Embryonic facial prominence (tissue), 1 donor: ENCODE results near the gene RASGRF1.
"Not testable (repeated sequence)": the region's sequence is repeated elsewhere in the genome, so short reads cannot be mapped to it uniquely, and the experiment has no call there.

ENCODE experiments used
- DNase-seq: peaks from one replicate; pipeline ENCODE4 v3.0.0-alpha.2; 2016; ENCODE audit errors: extremely low spot score

Gene RASGRF1

DNA sequence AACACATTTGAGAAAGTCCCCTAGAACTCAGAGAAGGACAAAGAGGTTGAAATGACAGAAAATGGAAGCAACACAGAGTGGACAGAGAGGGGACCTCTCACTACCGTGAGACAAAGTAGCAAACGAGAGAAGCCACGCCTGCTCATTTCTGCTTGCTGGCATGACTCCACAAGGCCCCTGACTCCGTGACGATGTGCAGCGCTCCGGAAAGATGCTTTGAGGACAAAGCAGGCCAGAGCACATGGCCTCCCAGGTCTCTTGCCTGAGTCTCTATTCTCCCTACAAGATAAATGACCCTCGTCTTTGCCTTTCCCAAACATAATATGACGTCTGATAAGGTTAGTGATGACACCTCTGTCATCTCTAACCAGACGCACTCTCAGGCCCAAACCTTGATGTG is 81.9 kb downstream of the RASGRF1 start:
- no peak for DNase-seq

DNA sequence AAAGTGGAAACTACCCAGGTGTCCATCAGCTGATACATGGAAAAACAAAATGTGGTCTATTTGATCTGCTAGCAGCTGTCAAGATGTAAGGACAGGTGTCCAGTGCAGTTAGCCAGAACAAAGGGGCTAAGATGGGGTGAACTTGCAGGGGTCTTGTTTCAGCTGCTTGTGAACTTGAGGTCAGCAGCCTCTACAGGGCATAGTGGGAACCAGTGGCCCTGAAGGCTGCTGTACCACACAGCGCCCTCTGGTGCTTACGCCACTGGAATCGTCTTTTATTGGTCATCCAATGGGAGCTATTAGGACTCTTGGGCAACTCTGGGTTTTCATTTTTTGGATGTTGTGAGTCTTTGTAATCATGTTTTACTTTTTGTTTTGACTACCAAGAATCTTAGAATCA is 83.5 kb downstream of the RASGRF1 start:
- DNase-seq = no peak

DNA sequence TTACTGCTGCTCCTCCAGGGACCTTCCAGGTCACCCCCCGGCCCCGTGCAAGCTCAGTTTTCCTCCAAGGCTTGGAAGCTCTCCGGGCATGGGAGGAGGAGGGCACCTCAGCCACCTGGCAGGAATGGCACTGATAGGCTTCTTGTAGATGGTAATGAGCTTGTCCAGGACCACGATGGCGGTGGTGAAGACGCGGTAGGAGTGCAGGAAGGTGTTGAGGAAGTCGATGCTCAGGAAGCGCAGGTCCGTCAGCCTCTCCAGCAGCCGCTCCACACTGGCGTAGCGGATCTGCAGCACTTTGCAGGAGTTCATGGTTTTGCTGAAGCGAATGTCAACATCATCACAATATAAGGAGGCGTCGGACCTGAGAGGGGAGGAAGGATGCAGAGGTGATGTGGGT is 84.5 kb downstream of the RASGRF1 start:
- DNase-seq = no peak

DNA sequence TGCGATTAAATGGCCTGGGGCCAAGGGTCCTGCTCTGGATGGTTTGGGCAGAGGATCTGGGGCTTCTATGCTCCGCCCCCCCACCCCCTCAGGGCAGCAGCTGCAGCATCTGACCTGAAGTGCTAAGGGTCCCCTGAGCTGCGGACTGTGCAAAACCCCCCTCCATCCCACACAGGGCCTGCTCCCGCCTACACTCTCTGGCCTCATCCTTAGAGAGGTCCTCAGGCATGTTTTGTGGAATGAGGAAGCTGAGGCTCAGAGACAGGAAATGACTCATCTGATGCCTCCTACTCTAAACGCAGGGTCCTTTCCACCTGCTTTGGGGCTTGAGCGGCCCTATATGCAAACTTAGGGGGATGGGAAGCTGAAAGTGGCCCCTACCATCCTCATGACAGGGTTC is 86.2 kb downstream of the RASGRF1 start:
- DNase-seq = no peak

DNA sequence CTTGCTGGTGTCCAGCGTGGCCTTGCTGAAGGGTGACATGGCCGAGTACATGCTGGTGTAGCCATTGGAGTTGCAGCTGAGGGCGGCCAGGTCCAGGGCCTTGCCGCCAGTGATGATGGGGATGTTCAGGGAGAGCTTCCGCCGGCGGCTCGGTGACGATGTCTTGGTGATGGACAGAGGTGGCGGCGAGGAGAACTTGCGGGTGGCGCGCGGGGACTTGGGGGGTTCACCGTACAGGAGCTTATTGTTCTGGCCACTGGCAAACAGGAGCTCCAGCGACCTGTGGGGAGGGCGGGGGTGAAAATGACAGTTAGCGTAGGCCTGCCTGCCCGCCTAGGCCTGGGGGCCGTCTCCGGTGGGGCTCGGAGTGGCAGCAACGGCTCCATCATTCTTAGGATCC is 86.7 kb downstream of the RASGRF1 start:
- no peak for DNase-seq

DNA sequence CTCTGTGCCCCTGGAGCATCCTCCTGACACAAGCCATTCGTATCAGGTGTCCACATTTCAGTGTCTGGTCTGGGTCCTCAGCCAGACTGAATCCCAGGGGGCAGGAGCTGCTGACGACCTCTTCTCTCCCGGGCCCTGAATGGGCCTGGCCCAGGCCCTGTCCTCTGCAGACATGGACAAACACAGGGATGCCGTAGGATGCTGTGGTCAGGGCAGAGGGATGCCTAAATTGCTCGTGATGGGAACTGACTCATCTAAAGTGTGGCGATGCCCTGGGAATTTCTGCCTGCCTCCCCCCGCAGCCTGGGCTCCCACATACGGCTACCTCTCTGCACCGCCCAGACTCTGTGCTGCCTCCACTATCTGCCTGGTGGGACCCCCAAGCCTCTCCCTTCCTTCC is 87.3 kb downstream of the RASGRF1 start:
- DNase-seq = no peak

DNA sequence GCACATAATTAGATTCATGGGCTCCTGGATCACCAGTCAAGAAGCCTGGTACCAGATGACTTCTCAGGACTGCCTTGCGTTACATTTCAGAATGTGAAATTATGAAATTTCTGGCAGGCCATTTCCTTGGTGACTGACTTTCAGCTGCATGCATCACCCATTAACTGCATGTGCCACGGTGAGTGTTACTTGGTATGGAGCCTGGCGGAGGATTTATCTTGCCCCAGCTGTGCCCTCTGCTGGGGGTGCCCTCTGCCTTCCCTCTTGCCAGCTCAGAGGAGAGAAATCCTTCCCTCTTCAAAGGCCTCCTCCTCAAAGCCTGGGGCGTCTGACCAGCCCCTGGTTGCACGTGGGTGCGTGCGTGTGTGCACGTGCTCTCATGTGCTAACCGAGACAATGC is 88.0 kb downstream of the RASGRF1 start:
- no peak for DNase-seq

DNA sequence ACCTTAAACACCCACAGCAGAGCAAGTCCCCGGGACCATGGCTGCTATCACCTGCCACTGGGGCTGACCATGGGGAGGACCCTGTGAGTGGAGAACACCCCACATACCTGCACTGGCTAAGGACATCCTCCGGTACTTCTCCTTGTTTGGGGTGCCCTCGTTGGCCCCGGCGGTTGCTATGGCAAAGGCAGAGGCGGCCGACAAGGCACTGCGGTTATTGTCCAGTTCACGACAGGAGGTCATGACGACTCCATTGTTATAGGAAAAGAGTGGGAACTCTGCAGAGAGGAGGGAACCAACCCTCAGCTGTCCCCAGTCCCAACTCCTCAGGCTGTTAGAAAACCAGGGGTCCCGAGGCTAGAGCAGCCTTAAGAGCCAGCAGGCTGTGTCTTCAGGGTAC is 90.9 kb downstream of the RASGRF1 start:
- DNase-seq = no peak

DNA sequence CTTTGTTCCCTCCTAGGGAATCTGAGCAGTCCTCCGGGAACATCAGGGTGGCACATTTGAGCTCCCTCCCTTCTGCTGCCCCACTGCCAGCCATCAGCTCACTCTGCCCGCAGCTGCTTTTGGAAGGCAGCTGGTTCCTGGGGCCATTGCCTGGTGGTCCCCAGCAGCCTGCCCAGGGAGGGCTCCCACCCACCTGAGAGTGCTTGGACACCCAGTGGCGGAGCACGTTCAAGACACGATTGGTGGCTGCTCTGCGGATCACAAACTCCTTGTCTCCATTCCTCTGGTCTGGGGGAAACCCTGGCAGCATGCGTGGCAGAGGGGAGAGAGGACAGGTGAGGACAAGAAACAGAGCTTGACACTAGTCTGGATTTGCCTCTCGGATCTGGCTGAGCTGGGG is 92.1 kb downstream of the RASGRF1 start:
- DNase-seq = no peak

DNA sequence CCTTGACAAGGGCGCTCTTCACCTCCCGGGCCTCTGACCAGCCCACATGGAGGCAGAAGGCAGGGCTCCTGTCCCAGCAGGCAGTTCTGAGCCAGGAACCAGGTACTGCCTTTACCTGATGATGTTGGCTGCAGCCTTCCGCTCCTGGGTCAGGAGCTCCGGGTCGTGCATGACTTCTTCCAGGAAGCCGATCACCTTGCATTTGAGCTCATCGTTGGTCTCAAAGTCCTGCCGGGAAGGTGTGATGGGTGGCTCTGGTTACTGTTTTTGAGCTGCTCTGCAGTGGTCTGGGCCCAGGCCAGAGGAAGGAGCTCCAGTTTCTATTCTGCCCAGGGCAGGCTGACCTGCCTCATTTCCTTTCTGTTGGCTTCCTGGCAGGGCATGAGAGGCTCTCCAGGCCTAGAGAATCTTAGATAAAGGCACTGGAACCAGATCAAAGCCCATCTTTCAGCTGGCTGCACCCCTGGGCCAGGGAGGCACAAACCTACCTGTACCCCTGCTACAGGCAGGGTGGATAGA is 92.5 kb downstream of the RASGRF1 start:
- DNase-seq = no peak

DNA sequence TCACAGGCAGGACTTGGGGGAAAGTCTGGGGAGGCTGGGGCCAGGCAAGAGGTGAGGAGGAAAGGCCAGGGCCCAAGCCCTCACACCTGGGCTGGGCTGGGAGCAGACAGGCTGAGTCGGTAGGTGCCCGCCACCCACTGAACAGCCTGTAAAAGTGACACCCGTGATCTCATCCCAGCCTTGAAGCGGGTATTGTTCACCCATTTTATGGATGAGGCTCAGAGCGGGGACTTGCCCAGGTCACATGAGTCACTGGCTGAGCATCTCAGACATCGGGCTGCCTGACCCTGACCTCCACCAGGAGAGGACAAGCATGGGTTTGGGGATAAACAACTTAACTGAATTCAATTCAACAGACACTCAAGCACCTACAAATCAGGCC is 93.7 kb downstream of the RASGRF1 start:
- no peak for DNase-seq

DNA sequence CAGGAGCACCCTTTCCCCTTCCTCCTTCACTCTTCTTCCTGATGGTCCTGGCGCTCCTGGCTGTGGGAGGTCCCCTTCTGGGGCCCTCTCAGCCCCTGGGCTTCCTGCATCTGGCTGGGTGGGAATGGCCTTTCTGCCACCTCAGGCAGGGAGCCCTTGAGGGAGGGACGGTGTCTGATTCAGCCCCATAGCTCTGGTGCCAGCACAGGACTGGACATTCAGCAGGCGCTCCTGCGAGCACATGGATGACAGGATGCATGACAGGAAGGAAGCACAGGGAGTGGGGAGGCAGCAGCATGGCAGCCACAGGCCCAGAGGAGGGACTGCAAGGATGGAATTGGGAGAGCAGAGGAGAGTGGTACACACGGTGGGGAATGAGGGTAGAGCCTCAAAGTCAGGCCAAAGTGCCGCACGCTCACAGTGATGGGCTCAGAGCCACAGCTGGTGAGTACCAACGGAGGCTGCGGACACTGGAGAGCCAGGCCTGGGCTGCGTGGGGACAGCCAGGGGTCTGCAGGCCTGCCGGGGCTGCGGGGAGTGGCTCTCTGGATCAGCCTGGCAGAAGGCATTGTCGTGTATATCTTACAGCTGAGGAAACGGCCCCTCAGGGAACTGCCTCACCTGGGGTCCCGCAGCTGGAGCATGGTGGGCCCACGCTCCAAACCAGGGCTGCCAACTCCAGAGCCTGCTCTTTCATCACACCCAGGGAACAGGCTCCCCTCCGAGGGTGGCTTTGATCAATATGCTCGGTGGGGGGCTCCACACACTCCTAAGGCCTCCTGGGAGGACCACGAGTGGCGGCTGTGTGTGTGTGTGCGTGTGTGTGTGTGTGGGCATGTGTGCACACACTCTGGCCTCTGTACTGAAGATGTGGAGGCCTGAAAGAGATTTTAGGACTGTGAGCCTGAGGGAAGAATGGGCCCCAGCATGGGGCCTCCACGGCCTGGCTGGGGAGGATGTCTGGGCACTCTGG is 94.4 kb downstream of the RASGRF1 start:
- DNase-seq = no peak

DNA sequence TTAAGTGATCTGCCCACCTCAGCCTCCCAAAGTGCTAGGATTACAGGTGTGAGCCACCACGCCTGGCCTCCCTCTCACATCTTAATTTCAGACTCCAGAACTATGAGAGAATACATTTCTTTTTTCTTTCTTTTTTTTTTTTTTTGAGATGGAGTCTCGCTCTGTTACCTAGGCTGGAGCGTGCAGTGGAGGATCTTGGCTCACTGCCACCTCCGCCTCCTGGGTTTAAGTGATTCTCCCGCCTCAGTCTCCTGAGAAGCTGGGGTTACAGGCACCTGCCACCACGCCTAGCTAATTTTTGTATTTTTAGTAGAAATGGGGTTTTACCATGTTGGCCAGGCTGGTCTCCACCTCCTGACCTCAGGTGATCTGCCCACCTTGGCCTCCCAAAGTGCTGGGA is 95.4 kb downstream of the RASGRF1 start:
- DNase-seq = not testable (repeated sequence)

DNA sequence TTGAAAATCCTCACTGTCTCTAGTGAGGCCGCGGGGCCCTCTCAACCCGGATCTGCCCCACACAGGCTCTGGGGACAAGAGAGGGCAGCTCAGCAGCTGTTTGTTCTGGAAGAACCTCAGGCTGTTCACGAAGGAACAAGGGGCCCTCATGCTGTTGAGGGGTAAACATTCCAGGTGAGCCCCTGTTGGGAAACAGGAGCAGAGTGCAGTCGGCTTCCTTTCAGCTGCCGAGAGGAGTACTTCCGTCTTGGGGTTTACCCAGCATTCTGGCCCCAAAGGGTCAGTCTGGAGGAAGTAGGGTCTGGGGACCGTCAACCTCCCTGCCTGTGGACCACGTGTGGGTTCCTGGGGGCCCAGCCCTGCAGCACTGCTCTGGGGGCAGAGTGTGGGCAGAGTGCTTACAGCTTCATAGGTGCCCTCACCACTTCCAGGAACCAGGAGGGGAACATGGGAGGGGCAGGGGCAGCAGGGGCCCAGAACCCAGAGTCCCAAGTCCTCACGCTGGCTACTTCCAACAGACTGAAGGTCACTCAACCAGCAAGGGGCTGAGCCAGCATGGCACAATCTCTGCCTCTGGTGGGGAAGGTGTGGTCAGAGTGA is 96.5 kb downstream of the RASGRF1 start:
- DNase-seq = no peak

DNA sequence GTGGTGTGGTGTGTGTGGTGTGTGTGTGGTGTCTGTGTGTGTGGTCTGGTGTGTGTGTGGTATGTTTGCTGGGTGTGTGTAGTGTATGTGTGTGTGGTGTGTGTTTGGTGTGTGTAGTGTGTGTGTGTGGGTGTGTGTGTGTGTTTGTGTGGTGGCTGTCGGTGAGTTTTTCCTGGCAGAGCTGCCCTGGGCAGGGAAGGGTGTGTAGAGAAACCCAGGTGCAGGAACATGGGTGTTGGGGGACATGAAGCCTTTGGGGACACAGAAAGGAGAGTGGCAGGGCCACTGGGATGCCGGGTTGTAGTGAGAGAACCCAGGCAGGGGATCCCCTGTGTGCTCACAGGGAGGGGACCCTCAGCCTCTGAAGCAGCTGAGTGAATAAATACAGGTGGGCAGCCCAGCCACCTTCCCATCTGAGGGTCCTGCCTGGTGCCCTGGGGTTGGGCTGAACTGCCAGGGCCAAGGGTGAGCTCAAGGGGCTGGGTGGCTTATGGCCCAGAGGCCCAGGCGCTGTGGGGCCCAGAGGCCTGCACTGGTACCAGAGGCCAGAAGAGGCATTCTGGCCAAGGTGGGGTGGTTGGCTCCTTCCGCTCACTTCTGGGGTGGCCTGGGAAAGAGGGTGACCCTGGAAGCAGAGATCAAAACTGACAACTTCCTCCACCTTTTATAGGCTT is 97.2 kb downstream of the RASGRF1 start:
- no peak for DNase-seq

DNA sequence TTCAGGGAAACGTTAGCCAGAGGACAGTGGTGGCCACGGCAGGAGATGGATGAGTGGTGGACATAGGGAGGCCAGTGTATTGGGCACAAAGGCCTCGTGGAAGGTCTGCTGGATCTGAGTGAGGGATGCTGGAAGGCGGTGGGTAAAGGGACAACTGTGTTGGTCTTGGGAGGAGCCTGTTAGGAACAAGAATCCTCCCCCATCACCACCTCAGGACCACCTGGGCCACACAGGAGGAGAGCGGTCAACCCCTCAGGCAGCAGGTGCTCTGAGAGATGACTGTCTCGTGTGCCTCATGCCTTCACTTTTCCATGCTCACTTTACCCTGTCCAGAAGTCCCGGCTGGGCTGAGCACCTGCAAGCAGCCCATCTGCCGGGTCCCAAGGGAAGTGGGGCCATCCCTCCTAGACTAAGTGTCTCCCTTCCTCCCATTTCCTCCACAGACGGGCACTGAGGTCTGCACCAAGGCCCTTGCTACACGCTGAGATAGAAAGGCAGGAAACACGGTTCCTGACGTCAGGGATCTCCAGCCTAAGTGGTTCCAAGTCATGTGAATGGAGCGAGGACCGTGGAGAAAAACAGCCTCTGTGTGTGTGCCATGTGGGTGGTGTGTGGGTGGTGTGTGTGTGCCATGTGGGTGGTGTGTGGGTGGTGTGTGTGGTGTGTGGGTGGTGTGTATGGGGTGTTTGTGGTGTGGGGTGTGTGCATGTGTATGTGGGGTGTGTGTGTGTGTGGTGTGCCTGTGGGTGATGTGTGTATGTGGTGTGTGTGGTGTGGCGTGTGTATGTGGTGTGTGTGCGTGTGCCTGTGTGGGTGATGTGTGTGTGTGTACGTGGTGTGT is 97.9 kb downstream of the RASGRF1 start:
- DNase-seq = no peak

DNA sequence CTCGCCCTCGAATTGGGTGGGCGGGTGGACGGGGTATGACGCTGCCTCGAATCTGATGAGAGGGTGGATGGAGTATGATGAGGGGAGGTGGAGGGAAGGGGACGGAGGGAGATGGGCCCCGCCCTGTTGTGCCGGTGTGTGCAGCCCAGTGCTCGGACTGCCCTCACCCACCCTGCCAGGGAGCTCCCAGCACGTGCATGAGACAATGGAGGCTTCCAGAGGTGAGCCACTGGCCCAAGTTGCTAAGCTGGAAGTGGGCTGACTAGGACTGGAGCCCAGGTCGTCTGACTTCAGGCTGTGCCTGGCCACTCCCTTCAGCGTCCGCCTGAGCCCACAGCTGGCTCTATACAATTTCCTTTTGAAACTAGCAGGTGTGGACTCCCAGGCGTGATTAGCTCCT is 98.7 kb downstream of the RASGRF1 start:
- no peak for DNase-seq

DNA sequence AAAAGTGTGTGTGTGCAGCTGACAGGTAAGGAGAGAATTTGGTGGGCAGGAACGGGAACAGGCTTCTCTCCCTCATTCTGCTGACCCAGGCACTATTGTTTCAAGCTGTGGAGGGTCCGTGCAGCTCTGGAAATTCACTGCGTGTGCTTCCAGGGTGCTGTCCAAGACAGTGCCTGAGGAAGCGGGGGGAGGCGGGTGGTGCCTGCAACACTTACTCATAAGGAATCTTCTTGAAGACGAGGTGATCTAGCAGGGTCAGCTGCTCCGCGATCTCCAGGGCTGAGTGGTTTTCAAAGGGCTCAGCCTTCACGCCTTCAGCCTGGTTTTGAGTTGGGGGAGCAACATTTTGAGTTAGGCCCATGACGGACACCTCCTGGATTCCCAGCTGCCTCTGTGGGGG is 99.1 kb downstream of the RASGRF1 start:
- DNase-seq = no peak

DNA sequence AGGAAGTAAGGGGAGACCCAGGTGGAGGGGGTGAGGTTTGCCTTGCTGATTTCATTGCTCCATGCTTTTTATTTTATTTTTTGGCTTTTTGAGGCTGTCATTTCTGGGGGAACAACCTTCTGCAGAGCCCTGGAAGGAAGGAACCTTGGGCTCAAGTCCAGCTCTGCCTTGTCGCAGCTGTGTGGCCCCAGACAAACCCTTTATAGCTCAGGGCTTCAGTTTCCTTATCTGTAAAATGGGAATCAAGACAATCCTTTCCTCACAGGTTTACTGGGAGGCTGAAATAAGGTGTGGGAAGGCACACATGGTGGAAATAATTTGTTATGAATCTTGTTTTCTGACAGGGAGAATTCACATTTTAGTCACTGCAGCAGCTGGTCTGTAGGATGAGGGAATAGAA is 100.3 kb downstream of the RASGRF1 start:
- DNase-seq = no peak

DNA sequence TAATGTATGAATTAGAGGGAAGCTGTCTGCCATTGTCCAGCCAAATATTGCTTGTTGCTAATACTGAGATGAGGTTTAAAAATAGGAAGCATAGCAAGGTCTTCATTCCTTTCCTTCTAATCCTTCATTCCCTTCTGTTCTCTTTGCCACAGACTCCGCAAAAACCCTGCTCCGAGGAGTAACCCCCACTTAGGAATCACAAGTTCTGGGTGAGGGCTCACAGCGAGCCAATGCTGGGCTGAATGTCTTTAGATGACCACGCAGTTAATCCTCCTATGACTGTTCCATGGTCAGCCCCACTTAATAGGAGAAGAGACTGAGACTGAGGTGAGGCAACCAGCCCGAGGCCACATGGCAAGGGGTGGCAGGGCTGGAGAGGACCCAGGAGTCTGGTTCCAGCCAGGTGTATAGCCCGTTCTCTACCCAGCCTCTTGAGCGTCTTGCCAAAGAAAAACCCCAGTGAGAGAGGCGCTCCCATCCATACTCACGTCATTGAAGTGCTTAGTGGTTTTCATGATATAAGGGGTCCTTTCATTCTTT is 100.8 kb downstream of the RASGRF1 start:
- no peak for DNase-seq

DNA sequence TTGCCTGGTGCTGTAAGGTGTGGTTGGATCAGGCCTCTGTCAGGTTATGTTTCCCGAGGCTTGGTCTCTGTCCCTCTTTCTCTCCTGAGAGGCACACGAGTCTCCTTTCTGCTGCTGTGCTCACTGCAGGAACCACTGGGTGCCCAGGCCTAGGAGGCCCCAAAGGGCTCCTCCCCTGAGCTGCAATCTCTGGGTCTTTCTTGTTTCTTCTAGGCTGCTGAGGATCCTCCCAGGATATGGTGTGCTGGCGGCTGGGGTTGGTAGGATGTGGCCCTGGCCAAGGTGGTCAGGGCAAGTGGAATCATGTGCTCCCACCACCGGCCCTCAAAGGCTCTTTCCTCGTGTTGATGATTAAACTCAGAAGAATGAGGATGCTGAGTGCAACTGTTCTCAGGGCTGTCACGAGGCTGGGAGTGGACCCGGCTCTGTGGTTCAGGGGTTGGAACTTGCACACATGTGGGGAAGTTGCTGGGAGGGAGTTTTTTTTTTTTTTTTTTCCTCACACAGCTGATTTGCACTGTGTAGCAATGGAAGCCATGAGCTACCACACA is 102.1 kb downstream of the RASGRF1 start:
- DNase-seq = no peak
